WTC11 (cell line): ENCODE results near the gene GAB2. TPM values are rescaled to one million over a fixed set of nuclear protein-coding genes. Genes with fewer than 3 reads are reported as not detected.

Experiments
- ATAC-seq: fragments of 200-7000 bp; cut with Tn5 transposase; 2 replicates; pipeline ENCODE4 v1.10.0; 2021; ENCODE audit warnings: mild to moderate bottlenecking, moderate library complexity
- CTCF ChIA-PET: fragments of 300-600 bp; sonication (Branson Sonifier 250); formaldehyde crosslinking; loops from one replicate; lab custom pipeline; 2021; ENCODE audit warnings: antibody characterized with exemption; lab: Charles Lee
- POLR2A ChIA-PET: fragments of 350-600 bp; sonication (Branson Sonifier 250); formaldehyde crosslinking; loops from one replicate; lab custom pipeline; 2021; ENCODE audit warnings: antibody characterized with exemption; lab: Charles Lee
- DNase-seq: peaks from one replicate; pipeline ENCODE4 v3.0.0; 2021; ENCODE audit warnings: low spot score
- H3K27ac Mint-ChIP-seq: 2 replicates; pipeline ENCODE4 v1.8.0; 2021; ENCODE audit warnings: mixed read lengths
- H3K27me3 Mint-ChIP-seq: 2 replicates; pipeline ENCODE4 v1.8.0; 2021; ENCODE audit warnings: low read depth, mild to moderate bottlenecking, moderate library complexity, mixed read lengths
- H3K36me3 Mint-ChIP-seq: 2 replicates; pipeline ENCODE4 v1.8.0; 2021; ENCODE audit warnings: mixed read lengths
- H3K4me1 Mint-ChIP-seq: 2 replicates; pipeline ENCODE4 v1.8.0; 2022; ENCODE audit warnings: mixed read lengths
- H3K4me3 Mint-ChIP-seq: 2 replicates; pipeline ENCODE4 v1.8.0; 2021; ENCODE audit warnings: mild to moderate bottlenecking, moderate library complexity, mixed read lengths
- H3K9me3 Mint-ChIP-seq: 2 replicates; pipeline ENCODE4 v1.8.0; 2021; ENCODE audit warnings: mixed read lengths
- ARID4B ChIP-seq: sonication (generic); formaldehyde crosslinking; IDR thresholded peaks from 2 replicates; pipeline ENCODE4 v1.8.0; 2023; ENCODE audit warnings: missing genetic modification reagents, mild to moderate bottlenecking, borderline replicate concordance
- CREB1 ChIP-seq: sonication (generic); formaldehyde crosslinking; IDR thresholded peaks from 2 replicates; pipeline ENCODE4 v1.8.0; 2023; ENCODE audit warnings: mild to moderate bottlenecking, missing genetic modification reagents
- CTCF ChIP-seq: fragments of 200-600 bp; IDR thresholded peaks from 2 replicates; pipeline ENCODE4 v1.8.0; 2022; ENCODE audit warnings: antibody characterized with exemption
- ELF4 ChIP-seq: sonication (generic); formaldehyde crosslinking; IDR thresholded peaks from 2 replicates; pipeline ENCODE4 v1.8.1; 2022; ENCODE audit warnings: low read depth, mild to moderate bottlenecking, moderate library complexity, missing genetic modification reagents
- EMX1 ChIP-seq: fragments of 250-450 bp; sonication (Bioruptor Pico); IDR thresholded peaks from 2 replicates; pipeline ENCODE4 v1.8.0; 2021; ENCODE audit warnings: mild to moderate bottlenecking
- ESRRA ChIP-seq: sonication (generic); formaldehyde crosslinking; IDR thresholded peaks from 2 replicates; pipeline ENCODE4 v1.8.1; 2022; ENCODE audit warnings: mild to moderate bottlenecking, missing genetic modification reagents, borderline replicate concordance
- GRHL2 ChIP-seq: fragments of 250-450 bp; sonication (Bioruptor Pico); IDR thresholded peaks from 2 replicates; pipeline ENCODE4 v1.8.0; 2022; ENCODE audit warnings: mild to moderate bottlenecking, moderate library complexity; ENCODE audit not compliant: insufficient replicate concordance, severe bottlenecking
- MXD4 ChIP-seq: fragments of 250-450 bp; sonication (Bioruptor Pico); IDR thresholded peaks from 2 replicates; pipeline ENCODE4 v1.8.0; 2021; ENCODE audit warnings: mild to moderate bottlenecking, moderate library complexity, borderline replicate concordance
- NR1H2 ChIP-seq: sonication (generic); formaldehyde crosslinking; IDR thresholded peaks from 2 replicates; pipeline ENCODE4 v1.9.0; 2021; ENCODE audit warnings: mild to moderate bottlenecking, moderate library complexity, missing genetic modification reagents
- OVOL2 ChIP-seq: fragments of 250-450 bp; sonication (Bioruptor Pico); IDR thresholded peaks from 2 replicates; pipeline ENCODE4 v1.9.0; 2021; ENCODE audit warnings: mild to moderate bottlenecking, borderline replicate concordance
- SMAD3 ChIP-seq: sonication (generic); formaldehyde crosslinking; IDR thresholded peaks from 2 replicates; pipeline ENCODE4 v1.8.0; 2022; ENCODE audit warnings: missing genetic modification reagents, mild to moderate bottlenecking, borderline replicate concordance
- ZBTB21 ChIP-seq: sonication (generic); formaldehyde crosslinking; IDR thresholded peaks from 2 replicates; pipeline ENCODE4 v1.8.1; 2023; ENCODE audit warnings: mild to moderate bottlenecking, missing genetic modification reagents, borderline replicate concordance
- ZNF219 ChIP-seq: sonication (generic); formaldehyde crosslinking; IDR thresholded peaks from 2 replicates; pipeline ENCODE4 v1.8.0; 2023; ENCODE audit warnings: missing genetic modification reagents, mild to moderate bottlenecking, borderline replicate concordance
- ZNF317 ChIP-seq: sonication (generic); formaldehyde crosslinking; IDR thresholded peaks from 2 replicates; pipeline ENCODE4 v1.8.1; 2023; ENCODE audit warnings: low read depth, mild to moderate bottlenecking, moderate library complexity, missing genetic modification reagents, borderline replicate concordance
- ZNF396 ChIP-seq: fragments of 250-450 bp; sonication (Bioruptor Pico); IDR thresholded peaks from 2 replicates; pipeline ENCODE4 v1.8.0; 2021; ENCODE audit warnings: mild to moderate bottlenecking, moderate library complexity, borderline replicate concordance
- ZNF425 ChIP-seq: fragments of 250-450 bp; sonication (Bioruptor Pico); conservative IDR thresholded peaks from 2 replicates; pipeline ENCODE4 v1.9.0; 2021; ENCODE audit warnings: mild to moderate bottlenecking
- total RNA-seq: library from RNA; stranded (reverse); gene quantifications from 3 replicates; pipeline ENCODE4 v1.2.3, GENCODE V29; 2021
- TF ChIP-seq, protein P1 (sequence below): fragments of 250-450 bp; sonication (Bioruptor Pico); IDR thresholded peaks from 2 replicates; pipeline ENCODE4 v1.9.0; 2021; ENCODE audit warnings: moderate library complexity, mild to moderate bottlenecking, inconsistent platforms, borderline replicate concordance
- TF ChIP-seq, protein P2 (sequence below): sonication (generic); formaldehyde crosslinking; IDR thresholded peaks from 2 replicates; pipeline ENCODE4 v1.8.1; 2023; ENCODE audit warnings: mild to moderate bottlenecking, missing genetic modification reagents
- TF ChIP-seq, protein P3 (sequence below): sonication (generic); formaldehyde crosslinking; IDR thresholded peaks from 2 replicates; pipeline ENCODE4 v1.8.1; 2022; ENCODE audit warnings: low read depth, missing genetic modification reagents, borderline replicate concordance

GAB2 gene
- total RNA-seq, 1 experiment from 2014 or later = 10.6 TPM

DNA sequence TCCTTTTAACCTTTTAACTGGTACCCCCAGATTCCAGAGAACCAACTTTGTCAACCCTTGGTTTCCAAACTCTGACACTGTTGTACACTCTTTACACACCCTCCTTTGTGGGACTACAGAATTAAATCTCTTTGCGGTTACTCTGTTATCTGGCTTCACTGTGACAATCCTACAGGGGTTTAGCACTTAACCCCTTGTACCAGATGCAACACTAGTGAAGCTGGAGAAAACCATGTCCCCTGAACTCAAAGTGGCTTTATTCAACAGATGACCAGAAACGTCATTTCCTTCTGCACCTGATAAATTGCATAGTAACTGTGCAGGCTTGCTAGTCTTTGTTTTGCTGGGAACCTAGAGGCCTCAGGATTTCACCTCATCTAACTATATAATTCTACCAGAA is 5.6 kb upstream of the GAB2 start:
- Mint-ChIP-seq H3K4me3 (no peak overlapping the region), H3K27ac (no peak overlapping the region), H3K4me1 (peaks cover 56% of the 10 kb centered on the region), H3K36me3 (no peaks in the 10 kb centered on the region), H3K27me3 (peaks cover 22% of the 10 kb centered on the region), H3K9me3 (no peaks in the 10 kb centered on the region)
- DNase-seq = no peak
- no peak for ATAC-seq
- CTCF ChIA-PET = interaction anchor here (0.9 to 1.0 kb wide), 2 partner anchors 26 to 141 kb away, joined by 3 to 4 read pairs; no protein-coding TSS in a partner anchor
- TF ChIP-seq SMAD3 (CRISPR knock-in tag) (no peak), ESRRA (CRISPR knock-in tag) (no peak), EMX1 (CRISPR knock-in tag) (no peak), MXD4 (CRISPR knock-in tag) (no peak)
- TF ChIP-seq, all 79 proteins: peak for 0
- POLR2A ChIA-PET = no interaction called here

GRCh38 chr11:78420796-78421209 is 3.2 kb upstream of the GAB2 start:
- ChIA-PET CTCF (interaction anchor here (0.5 to 1.7 kb wide), 8 partner anchors 9 to 439 kb away, joined by 3 to 12 read pairs (median 4); no protein-coding TSS in a partner anchor), POLR2A (no interaction called here)
- TF ChIP-seq, protein P1, sequence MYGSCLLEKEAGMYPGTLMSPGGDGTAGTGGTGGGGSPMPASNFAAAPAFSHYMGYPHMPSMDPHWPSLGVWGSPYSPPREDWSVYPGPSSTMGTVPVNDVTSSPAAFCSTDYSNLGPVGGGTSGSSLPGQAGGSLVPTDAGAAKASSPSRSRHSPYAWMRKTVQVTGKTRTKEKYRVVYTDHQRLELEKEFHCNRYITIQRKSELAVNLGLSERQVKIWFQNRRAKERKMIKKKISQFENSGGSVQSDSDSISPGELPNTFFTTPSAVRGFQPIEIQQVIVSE (CRISPR knock-in tag) = no peak
- TF ChIP-seq MXD4 (CRISPR knock-in tag) (no peak), ZNF219 (CRISPR knock-in tag) (no peak), CTCF (no peak), ZNF396 (CRISPR knock-in tag) (no peak), ZNF317 (no peak), ZBTB21 (CRISPR knock-in tag) (no peak), NR1H2 (CRISPR knock-in tag) (no peak), GRHL2 (CRISPR knock-in tag) (no peak), ELF4 (CRISPR knock-in tag) (no peak), ARID4B (CRISPR knock-in tag) (no peak), CREB1 (CRISPR knock-in tag) (no peak), ZNF425 (CRISPR knock-in tag) (no peak), OVOL2 (no peak)
- TF ChIP-seq, protein P2, sequence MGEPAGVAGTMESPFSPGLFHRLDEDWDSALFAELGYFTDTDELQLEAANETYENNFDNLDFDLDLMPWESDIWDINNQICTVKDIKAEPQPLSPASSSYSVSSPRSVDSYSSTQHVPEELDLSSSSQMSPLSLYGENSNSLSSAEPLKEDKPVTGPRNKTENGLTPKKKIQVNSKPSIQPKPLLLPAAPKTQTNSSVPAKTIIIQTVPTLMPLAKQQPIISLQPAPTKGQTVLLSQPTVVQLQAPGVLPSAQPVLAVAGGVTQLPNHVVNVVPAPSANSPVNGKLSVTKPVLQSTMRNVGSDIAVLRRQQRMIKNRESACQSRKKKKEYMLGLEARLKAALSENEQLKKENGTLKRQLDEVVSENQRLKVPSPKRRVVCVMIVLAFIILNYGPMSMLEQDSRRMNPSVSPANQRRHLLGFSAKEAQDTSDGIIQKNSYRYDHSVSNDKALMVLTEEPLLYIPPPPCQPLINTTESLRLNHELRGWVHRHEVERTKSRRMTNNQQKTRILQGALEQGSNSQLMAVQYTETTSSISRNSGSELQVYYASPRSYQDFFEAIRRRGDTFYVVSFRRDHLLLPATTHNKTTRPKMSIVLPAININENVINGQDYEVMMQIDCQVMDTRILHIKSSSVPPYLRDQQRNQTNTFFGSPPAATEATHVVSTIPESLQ (CRISPR knock-in tag) = no peak
- TF ChIP-seq, protein P3, sequence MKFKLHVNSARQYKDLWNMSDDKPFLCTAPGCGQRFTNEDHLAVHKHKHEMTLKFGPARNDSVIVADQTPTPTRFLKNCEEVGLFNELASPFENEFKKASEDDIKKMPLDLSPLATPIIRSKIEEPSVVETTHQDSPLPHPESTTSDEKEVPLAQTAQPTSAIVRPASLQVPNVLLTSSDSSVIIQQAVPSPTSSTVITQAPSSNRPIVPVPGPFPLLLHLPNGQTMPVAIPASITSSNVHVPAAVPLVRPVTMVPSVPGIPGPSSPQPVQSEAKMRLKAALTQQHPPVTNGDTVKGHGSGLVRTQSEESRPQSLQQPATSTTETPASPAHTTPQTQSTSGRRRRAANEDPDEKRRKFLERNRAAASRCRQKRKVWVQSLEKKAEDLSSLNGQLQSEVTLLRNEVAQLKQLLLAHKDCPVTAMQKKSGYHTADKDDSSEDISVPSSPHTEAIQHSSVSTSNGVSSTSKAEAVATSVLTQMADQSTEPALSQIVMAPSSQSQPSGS = no peak
- H3K27ac Mint-ChIP-seq = no peak overlapping the region
- peaks cover 49% of the 10 kb centered on the region for H3K4me1 Mint-ChIP-seq
- H3K27me3 Mint-ChIP-seq = peaks cover 22% of the 10 kb centered on the region
- ATAC-seq (no peak), DNase-seq (no peak)
- H3K4me3 Mint-ChIP-seq = no peak overlapping the region
- H3K9me3 Mint-ChIP-seq = no peaks in the 10 kb centered on the region
- no peaks in the 10 kb centered on the region for H3K36me3 Mint-ChIP-seq
